ENCODE results near the gene RGL4. TPM values are rescaled to one million over a fixed set of nuclear protein-coding genes. Genes with fewer than 3 reads are reported as not detected.

The RGL4 gene
- total RNA-seq, 1 experiment from 2014 or later = not detected

GRCh38 chr22:23697031-23697970 is 6.5 kb downstream of the RGL4 start:
- ChIA-PET CTCF (no interaction called here), POLR2A (ENCODE audit: low non-redundant PET) (no interaction called here)
- no peaks in the 10 kb centered on the region for H3K9me3 ChIP-seq (ENCODE audit: low read depth, low read length, poor library complexity, severe bottlenecking)
- TF ChIP-seq EZH2 (IDR thresholded peaks at IDR 0.05; ENCODE audit: borderline replicate concordance, low read depth, low read length, poor library complexity, severe bottlenecking) (no peak), CTCF (conservative IDR thresholded peaks at IDR 0.05; ENCODE audit: low read depth, low read length) (no peak)
- BruUV-seq (replicated peaks) = no TSS peak
- no peaks in the 10 kb centered on the region for H3K4me1 ChIP-seq (ENCODE audit: insufficient read depth, low read length, poor library complexity, severe bottlenecking)
- no peak overlapping the region for H3K27ac ChIP-seq (ENCODE audit: low read depth, low read length, poor library complexity, severe bottlenecking)
- no peaks in the 10 kb centered on the region for H3K27me3 ChIP-seq (replicated peaks; ENCODE audit: insufficient read depth, low read depth, low read length, poor library complexity)
- intact Hi-C loops (cut with micrococcal nuclease; ENCODE audit: unreplicated experiment) = no loop called here
- H3K36me3 ChIP-seq (ENCODE audit: insufficient read depth, low read length, poor library complexity, severe bottlenecking) = peaks cover 28% of the 10 kb centered on the region
- DNase-seq (ENCODE audit: low spot score) = no peak
- no peak overlapping the region for H3K4me3 ChIP-seq (ENCODE audit: low read depth, low read length, poor library complexity, severe bottlenecking)

GRCh38 chr22:23698094-23698493 is 7.3 kb downstream of the RGL4 start:
- Histone ChIP-seq H3K36me3 (ENCODE audit: insufficient read depth, low read length, poor library complexity, severe bottlenecking) (peaks cover 31% of the 10 kb centered on the region), H3K4me3 (ENCODE audit: low read depth, low read length, poor library complexity, severe bottlenecking) (no peak overlapping the region), H3K9me3 (ENCODE audit: low read depth, low read length, poor library complexity, severe bottlenecking) (no peaks in the 10 kb centered on the region), H3K4me1 (ENCODE audit: insufficient read depth, low read length, poor library complexity, severe bottlenecking) (no peaks in the 10 kb centered on the region), H3K27ac (ENCODE audit: low read depth, low read length, poor library complexity, severe bottlenecking) (no peak overlapping the region), H3K27me3 (replicated peaks; ENCODE audit: insufficient read depth, low read depth, low read length, poor library complexity) (no peaks in the 10 kb centered on the region)
- DNase-seq (ENCODE audit: low spot score) = no peak
- intact Hi-C loops (cut with micrococcal nuclease; ENCODE audit: unreplicated experiment) = no loop called here
- ChIA-PET CTCF (no interaction called here), POLR2A (ENCODE audit: low non-redundant PET) (no interaction called here)
- TF ChIP-seq CTCF (conservative IDR thresholded peaks at IDR 0.05; ENCODE audit: low read depth, low read length) = no peak
- no TSS peak for BruUV-seq (replicated peaks)

DNA sequence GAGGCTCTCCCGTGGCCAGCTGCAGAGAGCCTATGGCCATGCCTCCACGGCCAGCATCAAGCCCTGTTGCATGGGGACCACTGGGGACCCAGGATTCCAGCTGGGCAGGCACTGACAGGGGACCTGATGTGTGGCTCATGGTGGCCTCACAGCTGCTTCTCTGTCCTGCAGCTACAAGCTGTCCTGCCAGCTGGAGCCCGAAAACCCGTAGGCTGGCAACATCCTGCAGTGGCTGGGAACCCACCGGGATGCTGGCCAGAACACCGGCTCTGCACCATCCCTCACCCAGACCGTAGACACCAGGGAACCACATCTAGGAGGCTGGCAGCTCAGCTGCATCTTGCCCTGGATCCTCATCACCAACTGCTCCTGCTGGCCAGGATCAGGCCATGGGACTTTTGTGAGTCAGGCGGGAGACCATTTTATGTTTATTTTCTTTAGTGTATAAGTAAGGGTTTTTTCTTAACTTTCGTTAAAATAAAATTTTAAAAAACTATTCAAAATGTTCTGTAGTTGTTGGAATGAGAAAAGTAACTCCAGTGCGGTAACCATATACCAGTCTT is 7.9 kb downstream of the RGL4 start:
- Histone ChIP-seq H3K9me3 (ENCODE audit: low read depth, low read length, poor library complexity, severe bottlenecking) (no peaks in the 10 kb centered on the region), H3K36me3 (ENCODE audit: insufficient read depth, low read length, poor library complexity, severe bottlenecking) (peaks cover 32% of the 10 kb centered on the region), H3K4me1 (ENCODE audit: insufficient read depth, low read length, poor library complexity, severe bottlenecking) (no peaks in the 10 kb centered on the region), H3K4me3 (ENCODE audit: low read depth, low read length, poor library complexity, severe bottlenecking) (no peak overlapping the region), H3K27me3 (replicated peaks; ENCODE audit: insufficient read depth, low read depth, low read length, poor library complexity) (no peaks in the 10 kb centered on the region), H3K27ac (ENCODE audit: low read depth, low read length, poor library complexity, severe bottlenecking) (no peak overlapping the region)
- BruUV-seq (replicated peaks) = no TSS peak
- CTCF ChIA-PET = no interaction called here
- TF ChIP-seq CTCF (conservative IDR thresholded peaks at IDR 0.05; ENCODE audit: low read depth, low read length) (no peak), EZH2 (IDR thresholded peaks at IDR 0.05; ENCODE audit: borderline replicate concordance, low read depth, low read length, poor library complexity, severe bottlenecking) (no peak)
- DNase-seq (ENCODE audit: low spot score) = no peak
- POLR2A ChIA-PET (ENCODE audit: low non-redundant PET) = no interaction called here
- intact Hi-C loops (cut with micrococcal nuclease; ENCODE audit: unreplicated experiment) = no loop called here

Measured in A673 (cell line).